ENCODE results near the gene CUL1.

Gene CUL1

DNA sequence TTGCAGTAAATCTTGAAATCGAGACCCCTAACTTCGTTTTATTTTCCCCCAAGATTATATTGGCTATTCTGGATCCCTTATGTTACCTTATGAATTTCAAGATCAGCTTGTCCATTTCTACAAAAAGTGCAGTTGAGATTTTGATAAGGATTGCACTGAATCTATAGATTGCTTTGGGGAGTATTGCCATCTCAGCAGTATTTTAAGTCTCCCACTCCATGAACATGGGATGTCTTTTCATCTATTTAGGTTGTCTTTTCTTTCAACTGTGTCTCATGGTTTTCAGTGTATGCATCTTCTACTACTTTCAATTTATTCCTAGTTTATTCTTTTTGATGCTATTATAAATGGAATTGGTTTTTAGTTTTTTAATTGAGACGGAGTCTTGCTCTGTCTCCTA is 95.8 kb downstream of the CUL1 start:
- DNase-seq, result no peak
- H2AK5ac ChIP-seq (ENCODE audit: low read length), result no peak overlapping the region
- peaks cover 3% of the 10 kb centered on the region for H3K9me3 ChIP-seq (ENCODE audit: insufficient read depth, low read depth, low read length)
- no peak overlapping the region for H3K14ac ChIP-seq (ENCODE audit: low read length)
- no peaks in the 10 kb centered on the region for H3K79me1 ChIP-seq (ENCODE audit: low read length)
- no peak overlapping the region for H4K8ac ChIP-seq (ENCODE audit: low read depth, low read length)
- no peaks in the 10 kb centered on the region for H3K79me2 ChIP-seq (ENCODE audit: control insufficient read depth, insufficient read depth, low read length, poor library complexity)
- no peak overlapping the region for H3K9ac ChIP-seq (ENCODE audit: low read length)
- no peaks in the 10 kb centered on the region for H3K27me3 ChIP-seq (ENCODE audit: insufficient read depth, low read length)
- H4K12ac ChIP-seq (ENCODE audit: low read depth, low read length), result no peak overlapping the region
- H2BK120ac ChIP-seq (ENCODE audit: insufficient read depth, low read length, poor library complexity), result no peak overlapping the region
- WGBS (ENCODE audit: extremely low coverage, insufficient coverage, insufficient read length), result no CpG with 5 or more reads among the region's 3 CpGs
- no peak overlapping the region for H3K4ac ChIP-seq (ENCODE audit: low read depth, low read length)
- H4K91ac ChIP-seq (ENCODE audit: low read depth, low read length), result no peak overlapping the region
- H3K23ac ChIP-seq (ENCODE audit: low read length), result no peak overlapping the region
- no peak overlapping the region for H2BK5ac ChIP-seq (ENCODE audit: low read depth, low read length, poor library complexity)
- no peak overlapping the region for H2AFZ ChIP-seq (ENCODE audit: insufficient read depth, low read length, poor library complexity)
- H3K18ac ChIP-seq (ENCODE audit: low read length), result no peak overlapping the region
- H2BK12ac ChIP-seq (ENCODE audit: low read length), result no peak overlapping the region
- H3K4me3 ChIP-seq (ENCODE audit: low read depth, low read length), result no peak overlapping the region
- no peaks in the 10 kb centered on the region for H3K4me1 ChIP-seq (ENCODE audit: control insufficient read depth in 1 of 2, insufficient read depth in 2 of 2, low read length in 2 of 2)
- no peak overlapping the region for H3K27ac ChIP-seq (ENCODE audit: low read depth, low read length)
- peaks cover 39 to 55% of the 10 kb centered on the region in 2 experiments for H3K36me3 ChIP-seq (ENCODE audit: control insufficient read depth in 1 of 2, insufficient read depth in 2 of 2, low read length in 2 of 2)
- H3K4me2 ChIP-seq (ENCODE audit: low read length), result no peak overlapping the region

DNA sequence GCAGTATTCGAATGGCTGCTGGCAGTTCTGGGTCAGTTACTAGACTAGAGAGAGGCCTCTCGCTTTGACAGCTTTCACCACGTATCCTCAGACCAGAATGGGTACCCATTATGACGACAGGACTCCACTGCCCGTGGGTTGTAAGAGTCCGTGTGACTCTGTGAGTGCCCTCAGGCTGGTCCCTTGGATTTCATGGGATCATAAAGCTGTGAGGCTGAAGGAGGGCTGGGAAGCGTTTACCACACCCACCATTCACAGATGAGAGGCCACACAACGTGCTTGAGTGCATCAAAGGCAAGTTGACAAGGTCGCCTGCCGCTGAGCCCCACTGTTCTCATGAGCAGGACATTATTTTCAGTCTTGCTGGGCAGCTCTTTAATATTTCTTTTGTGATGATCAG is 98.1 kb downstream of the CUL1 start:
- Histone ChIP-seq H3K23ac (ENCODE audit: low read length) (no peak overlapping the region), H3K79me1 (ENCODE audit: low read length) (no peaks in the 10 kb centered on the region), H3K4me3 (ENCODE audit: low read depth, low read length) (no peak overlapping the region), H2BK5ac (ENCODE audit: low read depth, low read length, poor library complexity) (no peak overlapping the region), H3K79me2 (ENCODE audit: control insufficient read depth, insufficient read depth, low read length, poor library complexity) (no peaks in the 10 kb centered on the region), H2BK12ac (ENCODE audit: low read length) (no peak overlapping the region), H3K14ac (ENCODE audit: low read length) (no peak overlapping the region), H4K8ac (ENCODE audit: low read depth, low read length) (no peak overlapping the region), H3K27me3 (ENCODE audit: insufficient read depth, low read length) (no peaks in the 10 kb centered on the region), H3K36me3 (ENCODE audit: control insufficient read depth in 1 of 2, insufficient read depth in 2 of 2, low read length in 2 of 2) (peaks cover 48 to 60% of the 10 kb centered on the region in 2 experiments), H3K9me3 (ENCODE audit: insufficient read depth, low read depth, low read length) (peaks cover 3% of the 10 kb centered on the region), H3K27ac (ENCODE audit: low read depth, low read length) (no peak overlapping the region), H3K4me2 (ENCODE audit: low read length) (no peak overlapping the region), H4K12ac (ENCODE audit: low read depth, low read length) (no peak overlapping the region), H2BK120ac (ENCODE audit: insufficient read depth, low read length, poor library complexity) (no peak overlapping the region), H3K9ac (ENCODE audit: low read length) (no peak overlapping the region), H3K18ac (ENCODE audit: low read length) (no peak overlapping the region), H3K4me1 (ENCODE audit: control insufficient read depth in 1 of 2, insufficient read depth in 2 of 2, low read length in 2 of 2) (no peaks in the 10 kb centered on the region), H4K91ac (ENCODE audit: low read depth, low read length) (no peak overlapping the region), H2AK5ac (ENCODE audit: low read length) (no peak overlapping the region), H3K4ac (ENCODE audit: low read depth, low read length) (no peak overlapping the region), H2AFZ (ENCODE audit: insufficient read depth, low read length, poor library complexity) (no peak overlapping the region)
- WGBS (ENCODE audit: extremely low coverage, insufficient coverage, insufficient read length), result no CpG with 5 or more reads among the region's 10 CpGs
- DNase-seq, result no peak

- no peak for DNase-seq
- Histone ChIP-seq H2AK5ac (ENCODE audit: low read length) (no peak overlapping the region), H2BK5ac (ENCODE audit: low read depth, low read length, poor library complexity) (no peak overlapping the region), H3K4me3 (ENCODE audit: low read depth, low read length) (no peak overlapping the region), H3K4me2 (ENCODE audit: low read length) (no peak overlapping the region), H2AFZ (ENCODE audit: insufficient read depth, low read length, poor library complexity) (no peak overlapping the region), H2BK120ac (ENCODE audit: insufficient read depth, low read length, poor library complexity) (no peak overlapping the region), H4K91ac (ENCODE audit: low read depth, low read length) (no peak overlapping the region), H4K12ac (ENCODE audit: low read depth, low read length) (no peak overlapping the region), H3K27ac (ENCODE audit: low read depth, low read length) (no peak overlapping the region), H3K4me1 (ENCODE audit: control insufficient read depth in 1 of 2, insufficient read depth in 2 of 2, low read length in 2 of 2) (no peaks in the 10 kb centered on the region), H3K36me3 (ENCODE audit: control insufficient read depth in 1 of 2, insufficient read depth in 2 of 2, low read length in 2 of 2) (peaks cover 45 to 63% of the 10 kb centered on the region in 2 experiments), H3K18ac (ENCODE audit: low read length) (no peak overlapping the region), H3K79me1 (ENCODE audit: low read length) (no peaks in the 10 kb centered on the region), H3K4ac (ENCODE audit: low read depth, low read length) (no peak overlapping the region), H3K23ac (ENCODE audit: low read length) (no peak overlapping the region), H3K9ac (ENCODE audit: low read length) (no peak overlapping the region), H3K79me2 (ENCODE audit: control insufficient read depth, insufficient read depth, low read length, poor library complexity) (no peaks in the 10 kb centered on the region), H4K8ac (ENCODE audit: low read depth, low read length) (no peak overlapping the region), H3K14ac (ENCODE audit: low read length) (no peak overlapping the region), H3K9me3 (ENCODE audit: insufficient read depth, low read depth, low read length) (peaks cover 3% of the 10 kb centered on the region), H2BK12ac (ENCODE audit: low read length) (no peak overlapping the region), H3K27me3 (ENCODE audit: insufficient read depth, low read length) (no peaks in the 10 kb centered on the region)
- WGBS (ENCODE audit: extremely low coverage, insufficient coverage, insufficient read length), result no CpG with 5 or more reads among the region's 10 CpGs
Observed at GRCh38 chr7:148799893-148800555, 101.3 kb downstream of the CUL1 start.

DNA sequence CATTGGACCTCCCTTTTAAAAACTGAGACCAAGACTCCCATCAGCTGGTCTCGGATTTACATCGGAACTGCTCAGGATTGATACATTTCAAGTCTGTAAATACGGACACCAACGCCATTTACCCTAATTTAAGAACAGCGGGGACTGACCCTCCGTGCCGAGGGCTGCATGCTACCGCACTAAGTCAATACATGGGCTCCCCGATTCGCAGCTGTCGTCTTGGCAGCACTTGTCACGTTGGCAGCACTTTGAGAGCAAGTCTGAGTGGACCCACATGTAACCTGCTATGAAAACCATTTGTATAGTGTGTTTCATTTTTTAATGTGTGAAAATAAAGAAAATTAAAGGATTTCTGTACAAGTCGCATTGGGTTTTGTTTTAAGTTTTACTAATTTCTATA is 102.0 kb downstream of the CUL1 start:
- no peak overlapping the region for H2AFZ ChIP-seq (ENCODE audit: insufficient read depth, low read length, poor library complexity)
- H3K9ac ChIP-seq (ENCODE audit: low read length), result no peak overlapping the region
- H3K27me3 ChIP-seq (ENCODE audit: insufficient read depth, low read length), result no peaks in the 10 kb centered on the region
- H2BK120ac ChIP-seq (ENCODE audit: insufficient read depth, low read length, poor library complexity), result no peak overlapping the region
- H3K27ac ChIP-seq (ENCODE audit: low read depth, low read length), result no peak overlapping the region
- H3K79me1 ChIP-seq (ENCODE audit: low read length), result no peaks in the 10 kb centered on the region
- no peaks in the 10 kb centered on the region for H3K79me2 ChIP-seq (ENCODE audit: control insufficient read depth, insufficient read depth, low read length, poor library complexity)
- H3K23ac ChIP-seq (ENCODE audit: low read length), result no peak overlapping the region
- H2AK5ac ChIP-seq (ENCODE audit: low read length), result no peak overlapping the region
- no peak overlapping the region for H2BK5ac ChIP-seq (ENCODE audit: low read depth, low read length, poor library complexity)
- no peak for DNase-seq
- H2BK12ac ChIP-seq (ENCODE audit: low read length), result no peak overlapping the region
- no peak overlapping the region for H3K18ac ChIP-seq (ENCODE audit: low read length)
- H3K36me3 ChIP-seq (ENCODE audit: control insufficient read depth in 1 of 2, insufficient read depth in 2 of 2, low read length in 2 of 2), result peaks cover 40 to 60% of the 10 kb centered on the region in 2 experiments
- H3K4me2 ChIP-seq (ENCODE audit: low read length), result no peak overlapping the region
- no peak overlapping the region for H3K4me3 ChIP-seq (ENCODE audit: low read depth, low read length)
- H3K14ac ChIP-seq (ENCODE audit: low read length), result no peak overlapping the region
- no peak overlapping the region for H4K8ac ChIP-seq (ENCODE audit: low read depth, low read length)
- H3K4ac ChIP-seq (ENCODE audit: low read depth, low read length), result no peak overlapping the region
- no peak overlapping the region for H4K91ac ChIP-seq (ENCODE audit: low read depth, low read length)
- WGBS (ENCODE audit: extremely low coverage, insufficient coverage, insufficient read length), result no CpG with 5 or more reads among the region's 13 CpGs
- no peaks in the 10 kb centered on the region for H3K4me1 ChIP-seq (ENCODE audit: control insufficient read depth in 1 of 2, insufficient read depth in 2 of 2, low read length in 2 of 2)
- H3K9me3 ChIP-seq (ENCODE audit: insufficient read depth, low read depth, low read length), result peaks cover 3% of the 10 kb centered on the region
- no peak overlapping the region for H4K12ac ChIP-seq (ENCODE audit: low read depth, low read length)

Data from trophoblast cell (in vitro differentiated cells and primary cell).